Thoracic aorta (tissue), 2 donors: ENCODE measurements around the gene RGS19. TPM values are rescaled to one million over a fixed set of nuclear protein-coding genes. Genes with fewer than 3 reads are reported as not detected.
"Not testable (repeated sequence)": the region's sequence is repeated elsewhere in the genome, so short reads cannot be mapped to it uniquely, and the experiment has no call there.

Experiments used
- ATAC-seq: fragments of 150-250 bp; one replicate; pipeline ENCODE4 v1.8.0; 2017; ENCODE audit warnings: low read depth; ENCODE audit not compliant: insufficient number of reproducible peaks, low FRiP score
- DNase-seq: peaks from one replicate; pipeline ENCODE4 v3.0.0-alpha.2; 2020; ENCODE audit warnings: low spot score
- H3K27ac ChIP-seq, 2 donors: fragments of 200-600 bp; sonication (generic); 1 replicate in 1 of 2; 2 replicates in 1 of 2; pipeline ENCODE4 v1.5.1; 2016; ENCODE audit warnings: mild to moderate bottlenecking in 2 of 2, moderate library complexity in 2 of 2
- H3K27me3 ChIP-seq: fragments of 200-600 bp; sonication (generic); replicated peaks from 2 replicates; pipeline ENCODE4 v1.6.0; 2016; ENCODE audit warnings: mild to moderate bottlenecking; ENCODE audit not compliant: insufficient read depth
- H3K36me3 ChIP-seq: fragments of 200-600 bp; sonication (generic); one replicate; pipeline ENCODE4 v1.5.1; 2016
- H3K4me1 ChIP-seq, 2 donors: fragments of 200-600 bp; sonication (generic); 1 replicate in 1 of 2; 2 replicates in 1 of 2; pipeline versions ENCODE4 v1.5.1 to v1.6.0; 2016; ENCODE audit warnings: low read depth in 2 of 2, mild to moderate bottlenecking in 1 of 2; ENCODE audit not compliant: control insufficient read depth in 1 of 2
- H3K4me3 ChIP-seq: fragments of 200-600 bp; sonication (generic); 2 replicates; pipeline ENCODE4 v1.5.1; 2016; ENCODE audit warnings: mild to moderate bottlenecking
- H3K9me3 ChIP-seq: fragments of 200-600 bp; sonication (generic); 2 replicates; pipeline ENCODE4 v1.5.1; 2016
- CTCF ChIP-seq: fragments of 200-600 bp; sonication (generic); IDR thresholded peaks from one replicate; pipeline ENCODE4 v1.5.1; 2019; ENCODE audit warnings: antibody characterized with exemption
- total RNA-seq, 2 donors: library from RNA; depleted of rRNA; stranded (reverse); fragments of >200 nt; gene quantifications; one replicate each; pipeline versions ENCODE4 v1.1.0 to v1.2.3, GENCODE V29; 2016

The RGS19 gene
- total RNA-seq, 2 donors from 2014 or later = 20.6 to 41.2 TPM

DNA sequence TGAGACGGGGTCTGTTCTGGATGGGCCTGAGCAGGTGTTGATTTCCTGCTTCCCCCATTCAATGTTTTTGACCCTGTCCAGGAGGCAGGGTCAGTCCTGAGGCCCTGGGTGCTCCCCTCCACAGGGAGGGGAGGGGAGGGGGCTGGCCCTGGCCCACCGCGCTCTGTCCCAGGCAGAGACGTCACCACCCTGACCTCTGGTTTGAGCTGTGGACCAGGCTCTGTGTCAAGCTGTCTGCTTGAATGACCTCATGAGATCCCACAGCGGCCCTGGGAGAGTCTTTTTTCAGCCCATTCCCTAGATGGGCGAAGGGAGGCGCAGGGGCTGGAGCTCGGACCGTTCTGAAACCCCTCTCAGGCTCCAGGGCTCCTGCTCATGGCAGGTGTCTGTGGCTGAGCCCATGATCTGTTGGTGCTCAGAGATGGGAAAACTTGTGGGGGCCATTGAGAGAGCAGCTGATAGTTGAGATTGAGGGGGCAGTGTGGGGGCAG is 13.7 kb upstream of the RGS19 start:
- Histone ChIP-seq H3K9me3 (no peaks in the 10 kb centered on the region), H3K4me1 (no peaks in the 10 kb centered on the region), H3K36me3 (no peaks in the 10 kb centered on the region), H3K4me3 (no peak overlapping the region), H3K27ac (no peak overlapping the region), H3K27me3 (no peaks in the 10 kb centered on the region)
- DNase-seq (no peak), ATAC-seq (no peak)
- TF ChIP-seq CTCF = no peak

- TF ChIP-seq CTCF = no peak
- DNase-seq = no peak
- H3K27me3 ChIP-seq = no peaks in the 10 kb centered on the region
- H3K36me3 ChIP-seq = no peaks in the 10 kb centered on the region
- H3K4me1 ChIP-seq = no peaks in the 10 kb centered on the region
- H3K27ac ChIP-seq = no peak overlapping the region
- no peak overlapping the region for H3K4me3 ChIP-seq
- H3K9me3 ChIP-seq = no peaks in the 10 kb centered on the region
- ATAC-seq = no peak
These were observed 13.1 kb upstream of the RGS19 start for GRCh38 chr20:64092258-64093012.

DNA sequence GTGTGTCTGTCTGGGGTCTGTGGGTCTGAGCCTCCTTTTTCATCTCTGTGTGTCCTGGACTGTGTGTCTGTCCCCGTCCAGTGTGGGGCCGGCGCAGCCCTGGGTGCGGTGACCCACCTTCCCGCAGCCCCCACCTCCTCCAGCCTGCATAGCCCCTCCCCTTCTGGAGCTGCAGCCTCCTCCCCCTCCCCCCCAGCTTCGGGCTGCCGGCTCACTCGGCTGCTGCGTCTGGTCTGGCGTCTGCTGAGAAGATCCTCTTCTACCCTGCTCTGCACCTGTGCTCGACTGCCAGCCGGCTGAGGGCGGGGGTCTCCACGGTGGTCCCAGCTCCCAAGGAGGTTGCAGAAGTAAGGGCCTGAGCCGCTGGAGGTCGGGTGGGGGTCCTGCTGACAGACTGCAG is 12.5 kb upstream of the RGS19 start:
- Histone ChIP-seq H3K36me3 (no peaks in the 10 kb centered on the region), H3K4me1 (no peaks in the 10 kb centered on the region), H3K4me3 (no peak overlapping the region), H3K9me3 (no peaks in the 10 kb centered on the region), H3K27ac (no peak overlapping the region), H3K27me3 (no peaks in the 10 kb centered on the region)
- no peak for TF ChIP-seq CTCF
- no peak for ATAC-seq
- no peak for DNase-seq

DNA sequence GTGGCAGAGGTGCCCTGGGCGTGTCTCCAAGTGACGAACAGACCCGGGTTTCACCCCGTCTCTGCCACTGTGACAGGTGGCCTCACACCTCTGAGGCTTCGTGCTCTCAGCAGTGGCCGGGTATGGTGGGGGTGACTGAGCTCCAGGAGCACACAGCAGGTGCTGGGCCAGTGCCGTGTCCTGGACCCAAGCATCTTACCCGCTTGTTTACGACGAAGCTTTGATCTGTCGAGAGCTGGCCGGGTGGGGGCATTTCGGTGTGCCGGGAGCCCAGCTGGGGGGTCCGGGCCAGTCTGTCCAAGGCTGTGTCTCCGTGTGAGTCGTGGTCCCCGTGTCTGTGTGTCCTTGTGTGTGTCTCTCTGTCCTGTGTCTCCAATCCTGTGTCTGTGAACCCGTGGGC is 12.0 kb upstream of the RGS19 start:
- no peak for TF ChIP-seq CTCF
- no peaks in the 10 kb centered on the region for H3K27me3 ChIP-seq

GRCh38 chr20:64090165-64090564 is 10.8 kb upstream of the RGS19 start:
- TF ChIP-seq CTCF = no peak
- H3K4me1 ChIP-seq = no peaks in the 10 kb centered on the region
- DNase-seq (no peak), ATAC-seq (no peak)
- no peaks in the 10 kb centered on the region for H3K36me3 ChIP-seq
- H3K9me3 ChIP-seq = no peaks in the 10 kb centered on the region
- no peak overlapping the region for H3K27ac ChIP-seq
- H3K4me3 ChIP-seq = no peak overlapping the region
- no peaks in the 10 kb centered on the region for H3K27me3 ChIP-seq

More for the DNA sequence above, 12.0 kb upstream of the RGS19 start:
- no peak for ATAC-seq
- no peak for DNase-seq
- Histone ChIP-seq H3K4me1 (no peaks in the 10 kb centered on the region), H3K9me3 (no peaks in the 10 kb centered on the region), H3K36me3 (no peaks in the 10 kb centered on the region), H3K4me3 (no peak overlapping the region), H3K27ac (no peak overlapping the region)

DNA sequence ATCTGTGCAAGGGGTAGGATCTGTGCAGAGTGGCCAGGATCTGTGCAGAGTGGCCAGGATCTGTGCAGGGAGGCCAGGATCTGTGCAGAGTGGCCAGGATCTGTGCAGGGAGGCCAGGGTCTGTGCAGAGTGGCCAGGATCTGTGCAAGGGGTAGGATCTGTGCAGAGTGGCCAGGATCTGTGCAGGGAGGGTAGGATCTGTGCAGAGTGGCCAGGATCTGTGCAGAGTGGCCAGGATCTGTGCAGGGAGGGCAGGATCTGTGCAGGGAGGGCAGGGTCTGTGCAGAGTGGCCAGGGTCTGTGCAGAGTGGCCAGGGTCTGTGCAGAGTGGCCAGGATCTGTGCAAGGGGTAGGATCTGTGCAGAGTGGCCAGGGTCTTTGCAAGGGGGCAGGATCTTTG is 9.3 kb upstream of the RGS19 start:
- not testable (repeated sequence) for DNase-seq, H3K36me3 ChIP-seq, H3K4me3 ChIP-seq, H3K27ac ChIP-seq, H3K27me3 ChIP-seq, H3K9me3 ChIP-seq, ATAC-seq, H3K4me1 ChIP-seq

DNA sequence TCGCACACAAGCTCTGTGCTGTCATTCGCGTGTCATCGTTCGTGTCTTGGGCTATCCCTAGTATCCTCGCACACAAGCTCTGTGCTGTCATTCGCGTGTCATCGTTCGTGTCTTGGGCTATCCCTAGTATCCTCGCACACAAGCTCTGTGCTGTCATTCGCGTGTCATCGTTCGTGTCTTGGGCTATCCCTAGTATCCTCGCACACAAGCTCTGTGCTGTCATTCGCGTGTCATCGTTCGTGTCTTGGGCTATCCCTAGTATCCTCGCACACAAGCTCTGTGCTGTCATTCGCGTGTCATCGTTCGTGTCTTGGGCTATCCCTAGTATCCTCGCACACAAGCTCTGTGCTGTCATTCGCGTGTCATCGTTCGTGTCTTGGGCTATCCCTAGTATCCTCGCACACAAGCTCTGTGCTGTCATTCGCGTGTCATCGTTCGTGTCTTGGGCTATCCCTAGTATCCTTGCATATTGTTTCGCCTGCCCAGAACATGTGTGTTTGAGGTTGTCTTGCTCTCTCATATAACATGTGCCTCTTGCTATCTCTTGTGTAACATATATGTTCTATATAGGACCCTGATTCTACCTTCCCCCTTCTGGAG is 8.0 kb upstream of the RGS19 start:
- H3K27me3 ChIP-seq, H3K4me3 ChIP-seq, H3K9me3 ChIP-seq, H3K27ac ChIP-seq, ATAC-seq, DNase-seq, H3K36me3 ChIP-seq: not testable (repeated sequence)
- H3K4me1 ChIP-seq = peaks cover 10 to 16% of the 10 kb centered on the region in 2 donors
